Osteocyte (in vitro differentiated cells): ENCODE results near the gene DNMT1. TPM values are rescaled to one million over a fixed set of nuclear protein-coding genes. Genes with fewer than 3 reads are reported as not detected.

Experiments
- DNase-seq: peaks from one replicate; pipeline ENCODE4 v3.0.0; 2021; ENCODE audit warnings: mixed read lengths; ENCODE audit not compliant: unreplicated experiment; ENCODE audit errors: extremely low spot score
- H3K27ac Mint-ChIP-seq: one replicate; pipeline ENCODE4 v1.8.0; 2021; ENCODE audit warnings: mild to moderate bottlenecking, mixed read lengths; ENCODE audit not compliant: unreplicated experiment
- H3K27me3 Mint-ChIP-seq: one replicate; pipeline ENCODE4 v1.8.0; 2021; ENCODE audit warnings: mixed read lengths; ENCODE audit not compliant: unreplicated experiment
- H3K36me3 Mint-ChIP-seq: one replicate; pipeline ENCODE4 v1.8.0; 2021; ENCODE audit warnings: mixed read lengths; ENCODE audit not compliant: unreplicated experiment
- H3K4me1 Mint-ChIP-seq: one replicate; pipeline ENCODE4 v1.8.0; 2021; ENCODE audit warnings: mixed read lengths; ENCODE audit not compliant: unreplicated experiment
- H3K4me3 Mint-ChIP-seq: one replicate; pipeline ENCODE4 v1.8.0; 2021; ENCODE audit warnings: mild to moderate bottlenecking, moderate library complexity, mixed read lengths; ENCODE audit not compliant: unreplicated experiment
- H3K9me3 Mint-ChIP-seq: one replicate; pipeline ENCODE4 v1.8.0; 2021; ENCODE audit warnings: mixed read lengths; ENCODE audit not compliant: unreplicated experiment
- total RNA-seq: library from RNA; stranded (reverse); gene quantifications from 2 replicates; pipeline ENCODE4 v1.2.1, GENCODE V29; 2021
- TF ChIP-seq, protein P1 (sequence below): fragments of 200-600 bp; sonication (generic); IDR thresholded peaks from 2 replicates; pipeline ENCODE4 v1.5.0; 2021; ENCODE audit warnings: antibody characterized with exemption, mild to moderate bottlenecking, moderate library complexity

DNMT1 gene
- total RNA-seq, 1 donor from 2014 or later, result 82.3 TPM

DNA sequence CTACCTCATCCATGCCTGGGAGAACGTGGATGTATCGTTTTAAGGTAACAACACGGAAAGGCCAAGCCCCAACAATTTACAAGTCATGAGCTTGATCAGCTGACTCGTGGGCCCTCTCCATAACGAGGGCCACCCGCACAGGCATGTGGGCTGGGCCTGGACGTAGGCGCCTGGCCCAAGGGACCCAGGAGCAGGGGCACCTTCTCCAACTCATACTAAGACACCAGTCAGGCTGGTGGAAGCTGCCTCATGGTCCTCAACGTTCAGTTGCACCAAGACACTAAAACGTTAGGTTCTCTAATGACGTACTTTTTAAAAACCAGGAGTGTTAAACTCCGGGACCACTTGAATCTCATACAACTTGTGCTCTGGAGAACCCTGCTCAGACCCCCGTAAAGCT, 53.3 kb downstream of the DNMT1 start:
- Mint-ChIP-seq H3K4me1 (no peaks in the 10 kb centered on the region), H3K27me3 (no peaks in the 10 kb centered on the region), H3K36me3 (peaks cover 33% of the 10 kb centered on the region), H3K27ac (no peak overlapping the region), H3K9me3 (no peaks in the 10 kb centered on the region), H3K4me3 (no peak overlapping the region)
- no peak for DNase-seq
- TF ChIP-seq, protein P1, sequence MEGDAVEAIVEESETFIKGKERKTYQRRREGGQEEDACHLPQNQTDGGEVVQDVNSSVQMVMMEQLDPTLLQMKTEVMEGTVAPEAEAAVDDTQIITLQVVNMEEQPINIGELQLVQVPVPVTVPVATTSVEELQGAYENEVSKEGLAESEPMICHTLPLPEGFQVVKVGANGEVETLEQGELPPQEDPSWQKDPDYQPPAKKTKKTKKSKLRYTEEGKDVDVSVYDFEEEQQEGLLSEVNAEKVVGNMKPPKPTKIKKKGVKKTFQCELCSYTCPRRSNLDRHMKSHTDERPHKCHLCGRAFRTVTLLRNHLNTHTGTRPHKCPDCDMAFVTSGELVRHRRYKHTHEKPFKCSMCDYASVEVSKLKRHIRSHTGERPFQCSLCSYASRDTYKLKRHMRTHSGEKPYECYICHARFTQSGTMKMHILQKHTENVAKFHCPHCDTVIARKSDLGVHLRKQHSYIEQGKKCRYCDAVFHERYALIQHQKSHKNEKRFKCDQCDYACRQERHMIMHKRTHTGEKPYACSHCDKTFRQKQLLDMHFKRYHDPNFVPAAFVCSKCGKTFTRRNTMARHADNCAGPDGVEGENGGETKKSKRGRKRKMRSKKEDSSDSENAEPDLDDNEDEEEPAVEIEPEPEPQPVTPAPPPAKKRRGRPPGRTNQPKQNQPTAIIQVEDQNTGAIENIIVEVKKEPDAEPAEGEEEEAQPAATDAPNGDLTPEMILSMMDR, result no peak

DNA sequence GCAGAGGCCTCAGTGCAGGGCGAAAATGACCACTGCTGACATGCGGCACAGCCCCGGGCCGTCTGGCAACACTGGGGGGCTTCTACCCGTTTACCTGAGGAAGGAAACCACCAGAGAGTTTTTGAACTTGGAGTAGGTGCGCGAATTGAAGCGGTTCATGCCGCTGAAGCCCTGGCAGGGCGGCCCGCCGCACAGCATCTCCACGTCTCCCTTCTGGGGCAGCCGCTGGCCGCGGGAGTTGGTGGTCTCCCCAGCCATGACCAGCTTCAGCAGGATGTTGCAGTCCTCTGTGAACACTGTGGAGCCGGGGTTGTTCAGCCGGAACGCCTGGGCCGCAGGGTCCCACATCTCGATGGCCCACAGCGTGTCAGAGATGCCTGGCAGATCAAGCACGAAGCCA, 54.8 kb downstream of the DNMT1 start:
- H3K27ac Mint-ChIP-seq, result no peak overlapping the region
- H3K4me1 Mint-ChIP-seq, result no peaks in the 10 kb centered on the region
- H3K4me3 Mint-ChIP-seq, result no peak overlapping the region
- H3K9me3 Mint-ChIP-seq, result no peaks in the 10 kb centered on the region
- DNase-seq, result no peak
- H3K36me3 Mint-ChIP-seq, result peaks cover 25% of the 10 kb centered on the region
- TF ChIP-seq, protein P1, result no peak
- no peaks in the 10 kb centered on the region for H3K27me3 Mint-ChIP-seq

DNA sequence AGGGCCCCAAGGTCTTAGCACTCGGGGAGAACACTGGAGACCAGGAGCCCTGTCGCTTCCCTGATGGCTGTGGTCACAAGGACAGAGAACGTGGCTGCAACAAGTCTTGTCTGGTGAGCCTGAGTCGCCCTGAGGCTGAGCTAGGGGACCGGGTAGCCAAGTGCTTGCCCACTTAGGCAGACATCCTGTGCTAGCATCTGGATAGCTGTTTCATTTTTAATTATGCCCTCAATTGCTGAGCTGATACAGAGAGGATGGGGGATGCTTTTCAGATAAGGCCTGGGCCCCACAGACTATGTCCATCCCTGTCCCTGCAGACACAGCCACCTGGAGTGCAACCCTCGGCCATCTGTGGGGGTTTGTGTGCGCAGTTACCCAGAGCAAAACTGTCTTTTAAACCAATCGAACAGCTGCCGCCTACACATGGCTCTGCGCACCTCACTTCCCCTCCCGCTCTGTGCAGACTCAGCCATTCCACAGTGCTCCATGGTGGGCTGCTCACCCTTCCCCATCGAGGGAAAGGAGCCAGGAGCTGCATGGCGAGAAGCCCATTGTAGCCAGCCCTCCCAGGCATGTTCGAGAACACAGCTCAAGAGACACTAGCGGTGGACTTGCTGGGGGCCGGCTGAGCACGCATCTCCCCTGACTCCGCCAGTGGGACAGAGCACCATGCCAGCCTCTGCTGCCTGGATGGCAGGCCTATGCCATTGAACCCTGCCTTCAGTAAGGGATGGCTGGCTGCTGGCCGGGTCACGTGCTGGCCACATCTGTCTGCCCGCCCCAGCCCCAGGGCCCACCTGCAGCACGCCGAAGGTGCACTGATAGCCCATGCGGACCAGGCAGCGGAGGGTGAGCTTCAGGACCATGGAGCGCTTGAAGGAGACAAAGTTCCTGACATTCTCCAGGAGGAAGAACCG, 55.6 kb downstream of the DNMT1 start:
- TF ChIP-seq, protein P1, result no peak
- H3K4me3 Mint-ChIP-seq, result no peak overlapping the region
- H3K27ac Mint-ChIP-seq, result no peak overlapping the region
- no peak for DNase-seq
- no peaks in the 10 kb centered on the region for H3K9me3 Mint-ChIP-seq
- no peaks in the 10 kb centered on the region for H3K27me3 Mint-ChIP-seq
- H3K4me1 Mint-ChIP-seq, result no peaks in the 10 kb centered on the region
- peaks cover 24% of the 10 kb centered on the region for H3K36me3 Mint-ChIP-seq

DNA sequence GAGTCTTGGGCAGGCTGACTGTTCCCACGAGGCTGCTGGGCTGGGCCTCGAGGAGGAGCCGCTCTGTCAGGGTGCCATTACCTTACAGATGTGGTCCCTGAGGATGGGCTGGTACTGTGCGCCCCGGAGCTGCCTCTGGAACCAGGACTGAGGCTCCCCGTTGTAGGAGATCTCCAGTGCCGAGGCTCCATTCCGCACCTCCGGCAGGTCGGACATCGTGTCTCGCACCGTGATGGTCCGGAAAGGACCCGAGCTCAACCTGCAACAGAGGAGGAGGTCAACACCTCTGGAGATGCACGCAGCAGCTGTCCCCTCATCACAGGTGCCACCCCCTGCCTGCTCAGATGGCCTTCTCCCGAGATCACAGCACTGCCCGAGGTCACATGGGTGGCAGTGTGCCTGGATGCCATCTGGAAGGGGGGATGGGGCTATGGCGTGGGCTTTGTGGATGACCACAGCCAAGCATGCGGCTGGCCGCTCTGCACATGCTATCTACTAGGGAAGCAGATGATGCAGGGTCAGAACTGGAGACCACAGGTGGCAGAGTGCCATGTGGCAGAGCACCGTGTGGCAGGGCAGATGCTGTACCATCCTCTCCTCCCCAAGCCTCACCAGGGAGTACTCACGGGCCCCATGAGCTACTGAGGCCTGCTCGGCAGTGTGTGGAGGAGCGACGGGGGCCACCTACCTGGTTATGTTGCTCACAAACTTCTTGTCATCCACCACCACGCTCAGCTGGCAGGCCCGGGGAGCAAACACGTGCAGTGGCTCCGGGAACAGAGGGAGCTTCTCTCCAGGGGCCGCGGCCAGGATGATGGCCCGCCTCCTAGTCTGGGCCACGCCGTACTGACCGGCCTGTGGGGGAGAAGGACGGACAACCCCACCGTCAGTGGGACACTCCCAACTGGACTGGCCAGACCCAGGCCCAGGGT, 56.7 kb downstream of the DNMT1 start:
- Mint-ChIP-seq H3K27me3 (no peaks in the 10 kb centered on the region), H3K4me3 (no peak overlapping the region), H3K4me1 (no peaks in the 10 kb centered on the region), H3K36me3 (peaks cover 22% of the 10 kb centered on the region), H3K27ac (no peak overlapping the region), H3K9me3 (no peaks in the 10 kb centered on the region)
- TF ChIP-seq, protein P1, result no peak
- no peak for DNase-seq

DNA sequence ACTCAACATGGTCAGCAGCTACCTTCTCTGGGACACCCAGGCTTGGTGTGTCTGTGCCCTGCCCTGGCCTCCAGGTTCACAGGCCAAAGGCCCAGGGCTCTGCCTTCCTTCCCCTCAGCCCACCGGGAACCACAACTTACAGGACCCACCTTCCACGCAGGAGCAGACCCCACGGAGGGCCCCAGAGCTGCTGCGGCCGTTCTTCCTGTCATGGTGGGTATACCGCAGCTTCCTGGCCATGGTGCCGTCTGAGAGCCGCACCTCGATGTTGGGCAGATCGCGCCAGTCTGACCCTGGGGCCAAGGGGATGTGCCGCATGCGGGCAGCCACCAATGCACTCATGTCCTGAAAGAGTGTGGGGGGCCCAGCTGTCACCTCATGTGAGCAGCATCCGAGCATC, 57.8 kb downstream of the DNMT1 start:
- no peak for DNase-seq
- TF ChIP-seq, protein P1, result no peak
- H3K27ac Mint-ChIP-seq, result no peak overlapping the region
- no peaks in the 10 kb centered on the region for H3K27me3 Mint-ChIP-seq
- H3K36me3 Mint-ChIP-seq, result peaks cover 25% of the 10 kb centered on the region
- no peaks in the 10 kb centered on the region for H3K9me3 Mint-ChIP-seq
- H3K4me3 Mint-ChIP-seq, result no peak overlapping the region
- no peaks in the 10 kb centered on the region for H3K4me1 Mint-ChIP-seq
